T-helper 2 cell treated with Interferon-gamma antibody and Interleukin-4, amounts not matched to agents 5 μg/mL and 100 μg/mL, for 36 hours (primary cell): Measurements from ENCODE around the gene SNX33.

ENCODE experiments used
- DNase-seq: peaks from one replicate; pipeline ENCODE4 v3.0.0; 2021; ENCODE audit warnings: low spot score
- H3K27ac Mint-ChIP-seq: one replicate; pipeline ENCODE4 v1.8.0; 2021; ENCODE audit warnings: mild to moderate bottlenecking, mixed read lengths
- H3K27me3 Mint-ChIP-seq: one replicate; pipeline ENCODE4 v1.8.0; 2021; ENCODE audit warnings: low read depth, mixed read lengths
- H3K36me3 Mint-ChIP-seq: one replicate; pipeline ENCODE4 v1.8.0; 2021; ENCODE audit warnings: low read depth, mixed read lengths
- H3K4me1 Mint-ChIP-seq: one replicate; pipeline ENCODE4 v1.8.0; 2021; ENCODE audit warnings: low read depth, mixed read lengths
- H3K4me3 Mint-ChIP-seq: one replicate; pipeline ENCODE4 v1.8.0; 2022; ENCODE audit warnings: mild to moderate bottlenecking, moderate library complexity, mixed read lengths
- H3K9me3 Mint-ChIP-seq: one replicate; pipeline ENCODE4 v1.8.0; 2021; ENCODE audit warnings: mixed read lengths

Gene SNX33

GRCh38 chr15:75649848-75650247 is 2.1 kb downstream of the SNX33 start:
- H3K36me3 Mint-ChIP-seq, result no peaks in the 10 kb centered on the region
- no peaks in the 10 kb centered on the region for H3K9me3 Mint-ChIP-seq
- peak overlapping the region; percentile 44 for H3K4me3 Mint-ChIP-seq
- H3K27ac Mint-ChIP-seq, result no peak overlapping the region
- H3K4me1 Mint-ChIP-seq, result peaks cover 19% of the 10 kb centered on the region
- DNase-seq, result no peak
- H3K27me3 Mint-ChIP-seq, result peaks cover 12% of the 10 kb centered on the region

- peak overlapping the region; percentile 28 for H3K27ac Mint-ChIP-seq
These were observed 3.4 kb downstream of the SNX33 start for GRCh38 chr15:75650908-75651809.

GRCh38 chr15:75651810-75652543 is 4.3 kb downstream of the SNX33 start:
- Mint-ChIP-seq H3K4me3 (peak overlapping the region; percentile 34), H3K36me3 (no peaks in the 10 kb centered on the region), H3K9me3 (no peaks in the 10 kb centered on the region), H3K27me3 (peaks cover 7% of the 10 kb centered on the region), H3K27ac (peak overlapping the region; percentile 72), H3K4me1 (peaks cover 14% of the 10 kb centered on the region)
- DNase-seq, result no peak

More at GRCh38 chr15:75650908-75651809, 3.4 kb downstream of the SNX33 start:
- H3K9me3 Mint-ChIP-seq, result no peaks in the 10 kb centered on the region
- peaks cover 19% of the 10 kb centered on the region for H3K4me1 Mint-ChIP-seq
- peaks cover 12% of the 10 kb centered on the region for H3K27me3 Mint-ChIP-seq
- H3K36me3 Mint-ChIP-seq, result no peaks in the 10 kb centered on the region
- no peak for DNase-seq
- H3K4me3 Mint-ChIP-seq, result no peak overlapping the region

GRCh38 chr15:75653347-75653913 is 5.7 kb downstream of the SNX33 start:
- H3K27me3 Mint-ChIP-seq, result peaks cover 2% of the 10 kb centered on the region
- H3K4me3 Mint-ChIP-seq, result no peak overlapping the region
- no peaks in the 10 kb centered on the region for H3K9me3 Mint-ChIP-seq
- no peak overlapping the region for H3K27ac Mint-ChIP-seq
- H3K4me1 Mint-ChIP-seq, result peaks cover 12% of the 10 kb centered on the region
- H3K36me3 Mint-ChIP-seq, result no peaks in the 10 kb centered on the region
- no peak for DNase-seq

- no peaks in the 10 kb centered on the region for H3K27me3 Mint-ChIP-seq
- H3K9me3 Mint-ChIP-seq, result no peaks in the 10 kb centered on the region
- peaks cover 12% of the 10 kb centered on the region for H3K4me1 Mint-ChIP-seq
- H3K36me3 Mint-ChIP-seq, result no peaks in the 10 kb centered on the region
- no peak overlapping the region for H3K27ac Mint-ChIP-seq
- DNase-seq, result no peak
- H3K4me3 Mint-ChIP-seq, result no peak overlapping the region
These were observed 6.6 kb downstream of the SNX33 start for GRCh38 chr15:75654201-75654907.

GRCh38 chr15:75655931-75656330 is 8.2 kb downstream of the SNX33 start:
- Mint-ChIP-seq H3K9me3 (no peaks in the 10 kb centered on the region), H3K27ac (no peak overlapping the region), H3K27me3 (no peaks in the 10 kb centered on the region), H3K4me1 (peaks cover 10% of the 10 kb centered on the region), H3K4me3 (no peak overlapping the region), H3K36me3 (no peaks in the 10 kb centered on the region)
- DNase-seq, result no peak

GRCh38 chr15:75656331-75656730 is 8.6 kb downstream of the SNX33 start:
- H3K9me3 Mint-ChIP-seq, result no peaks in the 10 kb centered on the region
- H3K4me1 Mint-ChIP-seq, result peaks cover 6% of the 10 kb centered on the region
- no peak overlapping the region for H3K27ac Mint-ChIP-seq
- H3K4me3 Mint-ChIP-seq, result no peak overlapping the region
- no peaks in the 10 kb centered on the region for H3K36me3 Mint-ChIP-seq
- no peak for DNase-seq
- no peaks in the 10 kb centered on the region for H3K27me3 Mint-ChIP-seq

GRCh38 chr15:75656813-75657212 is 9.1 kb downstream of the SNX33 start:
- Mint-ChIP-seq H3K4me3 (no peak overlapping the region), H3K9me3 (no peaks in the 10 kb centered on the region), H3K27me3 (no peaks in the 10 kb centered on the region), H3K27ac (no peak overlapping the region), H3K4me1 (peaks cover 3% of the 10 kb centered on the region), H3K36me3 (no peaks in the 10 kb centered on the region)
- no peak for DNase-seq

GRCh38 chr15:75659141-75659771 is 11.5 kb downstream of the SNX33 start:
- Mint-ChIP-seq H3K27me3 (no peaks in the 10 kb centered on the region), H3K9me3 (no peaks in the 10 kb centered on the region), H3K4me3 (no peak overlapping the region), H3K27ac (no peak overlapping the region), H3K36me3 (no peaks in the 10 kb centered on the region), H3K4me1 (no peaks in the 10 kb centered on the region)
- DNase-seq, result no peak

GRCh38 chr15:75659928-75660645 is 12.4 kb downstream of the SNX33 start:
- no peak overlapping the region for H3K4me3 Mint-ChIP-seq
- no peaks in the 10 kb centered on the region for H3K9me3 Mint-ChIP-seq
- DNase-seq, result no peak
- no peak overlapping the region for H3K27ac Mint-ChIP-seq
- no peaks in the 10 kb centered on the region for H3K27me3 Mint-ChIP-seq
- no peaks in the 10 kb centered on the region for H3K36me3 Mint-ChIP-seq
- H3K4me1 Mint-ChIP-seq, result no peaks in the 10 kb centered on the region

- Mint-ChIP-seq H3K4me1 (no peaks in the 10 kb centered on the region), H3K4me3 (no peak overlapping the region), H3K36me3 (no peaks in the 10 kb centered on the region), H3K9me3 (no peaks in the 10 kb centered on the region), H3K27ac (no peak overlapping the region), H3K27me3 (no peaks in the 10 kb centered on the region)
- no peak for DNase-seq
These were observed 13.5 kb downstream of the SNX33 start for GRCh38 chr15:75661100-75661755.

- no peak overlapping the region for H3K27ac Mint-ChIP-seq
- no peaks in the 10 kb centered on the region for H3K9me3 Mint-ChIP-seq
- H3K27me3 Mint-ChIP-seq, result no peaks in the 10 kb centered on the region
- no peak for DNase-seq
- H3K4me3 Mint-ChIP-seq, result no peak overlapping the region
- H3K4me1 Mint-ChIP-seq, result no peaks in the 10 kb centered on the region
- no peaks in the 10 kb centered on the region for H3K36me3 Mint-ChIP-seq
These were observed 14.0 kb downstream of the SNX33 start for GRCh38 chr15:75661756-75662140.
